ENCODE results near the gene OXCT1. TPM values are rescaled to one million over a fixed set of nuclear protein-coding genes. Genes with fewer than 3 reads are reported as not detected.

OXCT1 gene
- total and polyA plus RNA-seq, 2 of the 13 experiments (the other 11 are each of a cell fraction or from before 2014, with no cell fraction given) = 0.92 to 4.7 TPM

- TF ChIP-seq, protein P1, sequence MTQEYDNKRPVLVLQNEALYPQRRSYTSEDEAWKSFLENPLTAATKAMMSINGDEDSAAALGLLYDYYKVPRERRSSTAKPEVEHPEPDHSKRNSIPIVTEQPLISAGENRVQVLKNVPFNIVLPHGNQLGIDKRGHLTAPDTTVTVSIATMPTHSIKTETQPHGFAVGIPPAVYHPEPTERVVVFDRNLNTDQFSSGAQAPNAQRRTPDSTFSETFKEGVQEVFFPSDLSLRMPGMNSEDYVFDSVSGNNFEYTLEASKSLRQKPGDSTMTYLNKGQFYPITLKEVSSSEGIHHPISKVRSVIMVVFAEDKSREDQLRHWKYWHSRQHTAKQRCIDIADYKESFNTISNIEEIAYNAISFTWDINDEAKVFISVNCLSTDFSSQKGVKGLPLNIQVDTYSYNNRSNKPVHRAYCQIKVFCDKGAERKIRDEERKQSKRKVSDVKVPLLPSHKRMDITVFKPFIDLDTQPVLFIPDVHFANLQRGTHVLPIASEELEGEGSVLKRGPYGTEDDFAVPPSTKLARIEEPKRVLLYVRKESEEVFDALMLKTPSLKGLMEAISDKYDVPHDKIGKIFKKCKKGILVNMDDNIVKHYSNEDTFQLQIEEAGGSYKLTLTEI (CRISPR knock-in tag; conservative IDR thresholded peaks at IDR 0.05) = no peak
- TF ChIP-seq, protein P2, sequence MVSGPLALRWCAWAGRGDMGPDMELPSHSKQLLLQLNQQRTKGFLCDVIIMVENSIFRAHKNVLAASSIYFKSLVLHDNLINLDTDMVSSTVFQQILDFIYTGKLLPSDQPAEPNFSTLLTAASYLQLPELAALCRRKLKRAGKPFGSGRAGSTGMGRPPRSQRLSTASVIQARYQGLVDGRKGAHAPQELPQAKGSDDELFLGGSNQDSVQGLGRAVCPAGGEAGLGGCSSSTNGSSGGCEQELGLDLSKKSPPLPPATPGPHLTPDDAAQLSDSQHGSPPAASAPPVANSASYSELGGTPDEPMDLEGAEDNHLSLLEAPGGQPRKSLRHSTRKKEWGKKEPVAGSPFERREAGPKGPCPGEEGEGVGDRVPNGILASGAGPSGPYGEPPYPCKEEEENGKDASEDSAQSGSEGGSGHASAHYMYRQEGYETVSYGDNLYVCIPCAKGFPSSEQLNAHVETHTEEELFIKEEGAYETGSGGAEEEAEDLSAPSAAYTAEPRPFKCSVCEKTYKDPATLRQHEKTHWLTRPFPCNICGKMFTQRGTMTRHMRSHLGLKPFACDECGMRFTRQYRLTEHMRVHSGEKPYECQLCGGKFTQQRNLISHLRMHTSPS (CRISPR knock-in tag; IDR thresholded peaks at IDR 0.05; ENCODE audit: low read depth) = no peak
- TF ChIP-seq ZNF644 (CRISPR knock-in tag; IDR thresholded peaks at IDR 0.05; ENCODE audit: low read depth) (no peak), DRAP1 (CRISPR knock-in tag; IDR thresholded peaks at IDR 0.05) (peak; percentile 81), ZNF577 (CRISPR knock-in tag; IDR thresholded peaks at IDR 0.05; ENCODE audit: borderline replicate concordance, low read depth) (no peak), HNF4A (CRISPR knock-in tag; IDR thresholded peaks at IDR 0.05) (0 out of 2 replicates have a peak, but pooled peaks have one; percentile 9), PTBP1 (IDR thresholded peaks at IDR 0.05; ENCODE audit: low read depth, low read length, poor library complexity, severe bottlenecking) (peak; percentile 82), EED (CRISPR knock-in tag; IDR thresholded peaks at IDR 0.05) (peak; percentile 77; the same call in 1 of the 2 replicates), BORCS8-MEF2B (CRISPR knock-in tag; IDR thresholded peaks at IDR 0.05) (peak; percentile 97), ZNF574 (CRISPR knock-in tag; IDR thresholded peaks at IDR 0.05) (peak; percentile 82), KAT8 (CRISPR knock-in tag; IDR thresholded peaks at IDR 0.05) (peak; percentile 98), ZNF567 (CRISPR knock-in tag; IDR thresholded peaks at IDR 0.05; ENCODE audit: borderline replicate concordance) (peak; percentile 72; the same call in 1 of the 2 replicates), ZNF740 (CRISPR knock-in tag; IDR thresholded peaks at IDR 0.05) (no peak)
- TF ChIP-seq, protein P3, sequence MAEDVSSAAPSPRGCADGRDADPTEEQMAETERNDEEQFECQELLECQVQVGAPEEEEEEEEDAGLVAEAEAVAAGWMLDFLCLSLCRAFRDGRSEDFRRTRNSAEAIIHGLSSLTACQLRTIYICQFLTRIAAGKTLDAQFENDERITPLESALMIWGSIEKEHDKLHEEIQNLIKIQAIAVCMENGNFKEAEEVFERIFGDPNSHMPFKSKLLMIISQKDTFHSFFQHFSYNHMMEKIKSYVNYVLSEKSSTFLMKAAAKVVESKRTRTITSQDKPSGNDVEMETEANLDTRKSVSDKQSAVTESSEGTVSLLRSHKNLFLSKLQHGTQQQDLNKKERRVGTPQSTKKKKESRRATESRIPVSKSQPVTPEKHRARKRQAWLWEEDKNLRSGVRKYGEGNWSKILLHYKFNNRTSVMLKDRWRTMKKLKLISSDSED (CRISPR knock-in tag; IDR thresholded peaks at IDR 0.05) = peak; percentile 91
Measured at GRCh38 chr5:41903892-41904799, 33.9 kb upstream of the OXCT1 start, which contains the start of gene RIMOC1 (continued).
